ENCODE measurements around the gene AKT1.

GRCh38 chr14:104755621-104756020 is 39.9 kb downstream of the AKT1 start:
- TF ChIP-seq CTCF (IDR thresholded peaks at IDR 0.05) (no peak), POLR2A (IDR thresholded peaks at IDR 0.05) (no peak)
